WI38 (cell line): ENCODE data around the gene ASCL2.

Source experiments
- H3K4me3 ChIP-seq: 2 replicates; pipeline ENCODE4 v1.5.1; 2011; ENCODE audit warnings: low read depth, mild to moderate bottlenecking, control low read depth, low read length
- CTCF ChIP-seq: IDR thresholded peaks from 2 replicates; pipeline ENCODE4 v1.5.1; 2012; ENCODE audit warnings: low read depth, mild to moderate bottlenecking, control low read depth, low read length

The ASCL2 gene

GRCh38 chr11:2223153-2223794 is 47.1 kb downstream of the ASCL2 start:
- no peak overlapping the region for H3K4me3 ChIP-seq
- no peak for TF ChIP-seq CTCF

- H3K4me3 ChIP-seq = no peak overlapping the region
- TF ChIP-seq CTCF = no peak
These were observed 47.9 kb downstream of the ASCL2 start for GRCh38 chr11:2222451-2222850.

- TF ChIP-seq CTCF = no peak
- no peak overlapping the region for H3K4me3 ChIP-seq
These were observed 48.8 kb downstream of the ASCL2 start for GRCh38 chr11:2221591-2221990.

- H3K4me3 ChIP-seq = no peak overlapping the region
- no peak for TF ChIP-seq CTCF
These were observed 49.4 kb downstream of the ASCL2 start for GRCh38 chr11:2221024-2221423.

- no peak for TF ChIP-seq CTCF
- no peak overlapping the region for H3K4me3 ChIP-seq
These were observed 50.1 kb downstream of the ASCL2 start for GRCh38 chr11:2220173-2220771.

- TF ChIP-seq CTCF = no peak
These were observed 50.9 kb downstream of the ASCL2 start for GRCh38 chr11:2219318-2220017.

More at GRCh38 chr11:2219318-2220017, 50.9 kb downstream of the ASCL2 start:
- no peak overlapping the region for H3K4me3 ChIP-seq
